HepG2 (cell line): ENCODE measurements around the gene SLC34A3. TPM values are rescaled to one million over a fixed set of nuclear protein-coding genes. Genes with fewer than 3 reads are reported as not detected.

Experiments used
- ARHGAP35 ChIP-seq: sonication (generic); formaldehyde crosslinking; IDR thresholded peaks from 2 replicates; pipeline ENCODE4 v1.9.0; 2022; ENCODE audit warnings: mild to moderate bottlenecking, inconsistent platforms, moderate library complexity, missing genetic modification reagents, borderline replicate concordance
- CAMTA2 ChIP-seq: sonication (generic); formaldehyde crosslinking; IDR thresholded peaks from 2 replicates; pipeline ENCODE4 v1.4.0; 2020; ENCODE audit warnings: mild to moderate bottlenecking, missing genetic modification reagents, borderline replicate concordance
- ELF3 ChIP-seq: IDR thresholded peaks from 2 replicates; pipeline ENCODE4 v1.6.1; 2016; ENCODE audit warnings: missing genetic modification reagents, missing compliant biosample characterization
- GMEB1 ChIP-seq: sonication (generic); formaldehyde crosslinking; IDR thresholded peaks from 2 replicates; pipeline ENCODE4 v1.5.1; 2020; ENCODE audit warnings: missing genetic modification reagents, mild to moderate bottlenecking, borderline replicate concordance
- GPBP1L1 ChIP-seq: sonication (generic); formaldehyde crosslinking; IDR thresholded peaks from 2 replicates; pipeline ENCODE4 v1.5.0; 2020; ENCODE audit warnings: mild to moderate bottlenecking, missing genetic modification reagents
- KDM6A ChIP-seq: IDR thresholded peaks from 2 replicates; pipeline ENCODE4 v1.6.1; 2016; ENCODE audit warnings: low read depth
- KLF9 ChIP-seq: IDR thresholded peaks from 2 replicates; pipeline ENCODE4 v1.6.1; 2016; ENCODE audit warnings: low read depth
- MAZ ChIP-seq, 2 experiments: sonication (generic) in 1 of 2; formaldehyde crosslinking in 1 of 2; IDR thresholded peaks; 2 replicates each; pipeline versions ENCODE4 v1.5.0 to v1.6.1; 2012 to 2020; ENCODE audit warnings: low read depth in 2 of 2, mild to moderate bottlenecking in 2 of 2, borderline replicate concordance in 1 of 2, improper control_type of control experiment in 1 of 2, low read length in 1 of 2, missing genetic modification reagents in 1 of 2, moderate library complexity in 1 of 2
- PHF5A ChIP-seq: IDR thresholded peaks from one replicate; pipeline ENCODE4 v1.6.1; 2018; ENCODE audit warnings: low read depth, missing genetic modification reagents; ENCODE audit not compliant: unreplicated experiment
- PLSCR1 ChIP-seq: sonication (generic); formaldehyde crosslinking; IDR thresholded peaks from 2 replicates; pipeline ENCODE4 v1.5.0; 2020; ENCODE audit warnings: missing genetic modification reagents, mild to moderate bottlenecking, borderline replicate concordance
- SYNCRIP ChIP-seq: fragments of 200-400 bp; formaldehyde crosslinking; IDR thresholded peaks from 2 replicates; pipeline ENCODE4 v1.6.1; 2018; ENCODE audit warnings: mild to moderate bottlenecking, low read depth, low read length; ENCODE audit not compliant: insufficient read depth
- U2AF1 ChIP-seq: fragments of 200-400 bp; formaldehyde crosslinking; optimal IDR thresholded peaks from 2 replicates; pipeline ENCODE3; 2017; ENCODE audit warnings: mild to moderate bottlenecking, low read depth, low read length
- ZNF549 ChIP-seq: sonication (generic); formaldehyde crosslinking; IDR thresholded peaks from 2 replicates; pipeline ENCODE4 v1.5.0; 2020; ENCODE audit warnings: missing genetic modification reagents
- ZNF770 ChIP-seq: sonication (generic); formaldehyde crosslinking; IDR thresholded peaks from 2 replicates; pipeline ENCODE4 v1.5.0; 2020; ENCODE audit warnings: mild to moderate bottlenecking, missing genetic modification reagents
- ZNF772 ChIP-seq: sonication (generic); formaldehyde crosslinking; IDR thresholded peaks from 2 replicates; pipeline ENCODE4 v1.5.0; 2020; ENCODE audit warnings: mild to moderate bottlenecking, missing genetic modification reagents
- ZNF878 ChIP-seq: sonication (generic); formaldehyde crosslinking; IDR thresholded peaks from 2 replicates; pipeline ENCODE4 v1.8.1; 2023; ENCODE audit warnings: mild to moderate bottlenecking, missing genetic modification reagents, moderate library complexity
- ZZZ3 ChIP-seq: sonication (generic); formaldehyde crosslinking; IDR thresholded peaks from 2 replicates; pipeline ENCODE4 v1.4.0; 2020; ENCODE audit warnings: missing genetic modification reagents, mild to moderate bottlenecking, borderline replicate concordance
- polyA plus RNA-seq, 8 experiments: library from polyadenylated mRNA; depleted of rRNA in 3 of 8; stranded (reverse) in 7 of 8; unstranded in 1 of 8; fragments of >200 nt; fragmentation: Illumina TruSeq in 4 of 8; extraction: Trizol in 4 of 8; gene quantifications; 2 replicates each; pipeline versions ENCODE4 v1.2.1 to v1.2.3, GENCODE V29; 2011 to 2016; ENCODE audit warnings: low read depth in 4 of 8, missing spikeins in 1 of 8, mixed read lengths in 1 of 8; ENCODE audit not compliant: insufficient read depth in 1 of 8
- total RNA-seq, 5 experiments: library from RNA; depleted of rRNA; stranded (reverse); fragments of >200 nt; fragmentation: Illumina TruSeq; extraction: Trizol; gene quantifications; 2 replicates each; pipeline ENCODE4 v1.2.3, GENCODE V29; 2016; ENCODE audit warnings: low read depth in 1 of 5
- TF ChIP-seq, protein P1 (sequence below): fragments of 450-650 bp; IDR thresholded peaks from 2 replicates; pipeline ENCODE4 v1.6.1; 2016

SLC34A3 gene
- total and polyA plus RNA-seq, 2 of the 13 experiments (the other 11 are each of a cell fraction or from before 2014, with no cell fraction given): 0.07 to 1.0 TPM

- TF ChIP-seq GPBP1L1 (CRISPR knock-in tag) (no peak), MAZ (IDR thresholded peaks at IDR 0.05; ENCODE audit: borderline replicate concordance, low read depth, low read length) (peak; percentile 38; the same call in 1 of the 2 replicates), MAZ (CRISPR knock-in tag; IDR thresholded peaks at IDR 0.05; ENCODE audit: low read depth) (peak; percentile 73), KDM6A (CRISPR knock-in tag) (no peak), PLSCR1 (CRISPR knock-in tag) (no peak), PHF5A (CRISPR knock-in tag) (no peak), ZNF772 (peak; percentile 74), ZNF770 (CRISPR knock-in tag) (0 out of 2 replicates have a peak, but pooled peaks have one; percentile 16), ZZZ3 (CRISPR knock-in tag) (no peak), ELF3 (CRISPR knock-in tag) (peak; percentile 58; the same call in 1 of the 2 replicates), U2AF1 (no peak), SYNCRIP (no peak), KLF9 (0 out of 2 replicates have a peak, but pooled peaks have one; percentile 88), ZNF878 (CRISPR knock-in tag) (no peak), ARHGAP35 (no peak; the same call in 1 of the 2 replicates), ZNF549 (no peak), CAMTA2 (CRISPR knock-in tag) (no peak), GMEB1 (peak; percentile 40; the same call in 1 of the 2 replicates)
- TF ChIP-seq, protein P1, sequence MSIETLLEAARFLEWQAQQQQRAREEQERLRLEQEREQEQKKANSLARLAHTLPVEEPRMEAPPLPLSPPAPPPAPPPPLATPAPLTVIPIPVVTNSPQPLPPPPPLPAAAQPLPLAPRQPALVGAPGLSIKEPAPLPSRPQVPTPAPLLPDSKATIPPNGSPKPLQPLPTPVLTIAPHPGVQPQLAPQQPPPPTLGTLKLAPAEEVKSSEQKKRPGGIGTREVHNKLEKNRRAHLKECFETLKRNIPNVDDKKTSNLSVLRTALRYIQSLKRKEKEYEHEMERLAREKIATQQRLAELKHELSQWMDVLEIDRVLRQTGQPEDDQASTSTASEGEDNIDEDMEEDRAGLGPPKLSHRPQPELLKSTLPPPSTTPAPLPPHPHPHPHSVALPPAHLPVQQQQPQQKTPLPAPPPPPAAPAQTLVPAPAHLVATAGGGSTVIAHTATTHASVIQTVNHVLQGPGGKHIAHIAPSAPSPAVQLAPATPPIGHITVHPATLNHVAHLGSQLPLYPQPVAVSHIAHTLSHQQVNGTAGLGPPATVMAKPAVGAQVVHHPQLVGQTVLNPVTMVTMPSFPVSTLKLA: peak; percentile 11; the same call in 1 of the 2 replicates
Measured at GRCh38 chr9:137217276-137218211, 13.2 kb upstream of the SLC34A3 start (continued).
